Left lung (tissue), 10 donors: ENCODE measurements around the gene DEFB123. TPM values are rescaled to one million over a fixed set of nuclear protein-coding genes. Genes with fewer than 3 reads are reported as not detected.
"Not testable (repeated sequence)": the region's sequence is repeated elsewhere in the genome, so short reads cannot be mapped to it uniquely, and the experiment has no call there.

Source experiments
- ATAC-seq: fragments of 200-7000 bp; cut with Tn5 transposase; one replicate; pipeline ENCODE4 v1.9.1; 2020; ENCODE audit warnings: moderate library complexity
- DNase-seq, 4 donors: peaks; one replicate each; pipeline ENCODE4 v3.0.0-alpha.2; 2013 to 2020
- H3K27ac ChIP-seq, 2 donors: fragments of 200-600 bp; sonication (generic) in 1 of 2; one replicate each; pipeline versions ENCODE4 v1.5.0 to v1.8.0; 2020 to 2021
- H3K27me3 ChIP-seq, 2 donors: fragments of 200-600 bp; sonication (generic) in 1 of 2; one replicate each; pipeline versions ENCODE4 v1.5.0 to v1.8.0; 2020 to 2021
- H3K36me3 ChIP-seq, 2 donors: fragments of 200-600 bp; sonication (generic) in 1 of 2; one replicate each; pipeline versions ENCODE4 v1.5.0 to v1.8.0; 2020 to 2021
- H3K4me1 ChIP-seq, 2 donors: fragments of 200-600 bp; one replicate each; pipeline ENCODE4 v1.8.0; 2021
- H3K4me3 ChIP-seq, 2 donors: fragments of 200-600 bp; sonication (generic) in 1 of 2; one replicate each; pipeline versions ENCODE4 v1.5.0 to v1.8.0; 2020 to 2021; ENCODE audit warnings: mild to moderate bottlenecking in 1 of 2
- H3K9me3 ChIP-seq, 2 donors: fragments of 200-600 bp; sonication (generic) in 1 of 2; one replicate each; pipeline versions ENCODE4 v1.5.0 to v1.8.0; 2020 to 2021
- CTCF ChIP-seq, 2 donors: fragments of 200-600 bp; sonication (generic) in 1 of 2; IDR thresholded peaks; one replicate each; pipeline versions ENCODE4 v1.5.0 to v1.8.0; 2021; ENCODE audit warnings: antibody characterized with exemption in 2 of 2
- intact Hi-C, 2 donors: fragments of 100-400 bp; cut with DNase I; formaldehyde crosslinking; loops; one replicate each; pipeline versions ENCODE4 v1.11.2 to v1.14.2; 2022
- polyA plus RNA-seq, 6 donors: library from polyadenylated mRNA; unstranded; fragments of 120-200 nt; gene quantifications; one replicate each; pipeline ENCODE4 v1.2.1, GENCODE V29; 2013; ENCODE audit not compliant: insufficient read length in 6 of 6
- total RNA-seq, 2 donors: library from RNA; stranded (reverse); fragmentation: NEBNext Ultra II Directional; extraction: Animal tissue kit (Norgen Biotek cat#: 25700); gene quantifications; one replicate each; pipeline ENCODE4 v1.2.1, GENCODE V29; 2021
- donor health status: DM: no; HTN: yes; CAD: no.
- donor health status: DM: no; HTN: no; CAD: no.

Gene DEFB123
- total and polyA plus RNA-seq, 8 donors = not detected

- Histone ChIP-seq H3K27ac (no peak overlapping the region), H3K4me3 (no peak overlapping the region), H3K36me3 (no peaks in the 10 kb centered on the region), H3K4me1 (no peaks in the 10 kb centered on the region), H3K27me3 (peaks cover 0 to 7% of the 10 kb centered on the region in 2 donors), H3K9me3 (no peaks in the 10 kb centered on the region)
- no peak for ATAC-seq
- TF ChIP-seq CTCF (IDR thresholded peaks at IDR 0.05) = no peak
- DNase-seq = no peak
- intact Hi-C loops = no loop called here
Observed at GRCh38 chr20:31410011-31410410, 30.4 kb upstream of the DEFB123 start.

GRCh38 chr20:31414381-31414780 is 26.1 kb upstream of the DEFB123 start:
- Histone ChIP-seq H3K27ac (no peak overlapping the region), H3K36me3 (no peaks in the 10 kb centered on the region), H3K4me1 (no peaks in the 10 kb centered on the region), H3K4me3 (no peak overlapping the region), H3K9me3 (no peaks in the 10 kb centered on the region), H3K27me3 (peaks cover 0 to under 1% of the 10 kb centered on the region in 2 donors)
- no peak for TF ChIP-seq CTCF (IDR thresholded peaks at IDR 0.05)
- no peak for DNase-seq
- ATAC-seq = no peak
- intact Hi-C loops = no loop called here

- DNase-seq = no peak
- no peak for TF ChIP-seq CTCF (IDR thresholded peaks at IDR 0.05)
- ATAC-seq = no peak
- no peaks in the 10 kb centered on the region for H3K4me1 ChIP-seq
- no peaks in the 10 kb centered on the region for H3K27me3 ChIP-seq
- H3K4me3 ChIP-seq = no peak overlapping the region
- H3K27ac ChIP-seq = no peak overlapping the region
- intact Hi-C loops = no loop called here
- no peaks in the 10 kb centered on the region for H3K36me3 ChIP-seq
- no peaks in the 10 kb centered on the region for H3K9me3 ChIP-seq
Observed at GRCh38 chr20:31415653-31416052, 24.8 kb upstream of the DEFB123 start.

- ATAC-seq (no peak), DNase-seq (no peak)
- H3K9me3 ChIP-seq = no peaks in the 10 kb centered on the region
- intact Hi-C loops = no loop called here
- H3K27me3 ChIP-seq = no peaks in the 10 kb centered on the region
- no peak overlapping the region for H3K27ac ChIP-seq
- no peaks in the 10 kb centered on the region for H3K36me3 ChIP-seq
- H3K4me1 ChIP-seq = no peaks in the 10 kb centered on the region
- TF ChIP-seq CTCF (IDR thresholded peaks at IDR 0.05) = no peak
- H3K4me3 ChIP-seq = no peak overlapping the region
Observed at GRCh38 chr20:31418307-31418706, 22.1 kb upstream of the DEFB123 start.

GRCh38 chr20:31425797-31426196 is 14.6 kb upstream of the DEFB123 start:
- H3K27me3 ChIP-seq = no peaks in the 10 kb centered on the region
- no peak for ATAC-seq
- no peak overlapping the region for H3K4me3 ChIP-seq

GRCh38 chr20:31426891-31427551 is 13.4 kb upstream of the DEFB123 start:
- H3K4me1 ChIP-seq, intact Hi-C loops, H3K27ac ChIP-seq, DNase-seq, ATAC-seq, H3K4me3 ChIP-seq, H3K9me3 ChIP-seq, H3K27me3 ChIP-seq, H3K36me3 ChIP-seq: not testable (repeated sequence)

More at GRCh38 chr20:31425797-31426196, 14.6 kb upstream of the DEFB123 start:
- Histone ChIP-seq H3K4me1 (no peaks in the 10 kb centered on the region), H3K36me3 (no peaks in the 10 kb centered on the region), H3K27ac (no peak overlapping the region), H3K9me3 (no peaks in the 10 kb centered on the region)
- no peak for TF ChIP-seq CTCF (IDR thresholded peaks at IDR 0.05)
- no peak for DNase-seq
- intact Hi-C loops = no loop called here

- H3K27ac ChIP-seq, H3K9me3 ChIP-seq, H3K36me3 ChIP-seq, intact Hi-C loops, H3K4me1 ChIP-seq, DNase-seq, ATAC-seq, H3K27me3 ChIP-seq, H3K4me3 ChIP-seq: not testable (repeated sequence)
Observed at GRCh38 chr20:31427576-31427975, 12.9 kb upstream of the DEFB123 start.
